Measurements from ENCODE around the gene DMD.

DNA sequence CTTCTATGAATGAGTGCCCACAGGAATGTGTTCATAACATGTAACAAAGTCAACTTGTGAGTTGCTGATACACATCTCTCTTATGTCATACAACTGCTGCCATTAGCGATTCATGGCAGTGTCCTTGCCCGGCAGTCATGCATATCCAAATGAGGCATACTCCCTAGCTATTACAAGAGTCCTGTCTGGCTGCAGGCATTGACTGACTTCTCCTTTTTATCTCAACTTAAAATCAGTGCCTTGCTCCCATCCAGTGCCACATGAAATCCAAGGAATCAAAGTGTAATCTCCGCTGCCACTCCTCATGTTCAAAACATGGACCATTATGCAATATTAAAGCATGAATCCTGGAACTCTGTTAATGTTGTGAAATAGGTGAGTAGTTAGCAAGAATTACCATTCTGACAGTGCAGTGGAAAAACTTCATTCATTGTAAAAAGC, 1790.6 kb downstream of the DMD start:
- TF ChIP-seq NPAS2 (CRISPR knock-in tag; IDR thresholded peaks at IDR 0.05; ENCODE audit: borderline replicate concordance) (no peak), TP53 (CRISPR knock-in tag; IDR thresholded peaks at IDR 0.05) (no peak), POLR2A (IDR thresholded peaks at IDR 0.05; ENCODE audit: low read length) (no peak), JUN (IDR thresholded peaks at IDR 0.05) (no peak), EP300 (IDR thresholded peaks at IDR 0.05) (no peak), SMC3 (IDR thresholded peaks at IDR 0.05) (no peak), EHF (CRISPR knock-in tag; IDR thresholded peaks at IDR 0.05) (no peak), ZNF302 (CRISPR knock-in tag; IDR thresholded peaks at IDR 0.05) (no peak), MAFK (IDR thresholded peaks at IDR 0.05; ENCODE audit: partially characterized antibody) (no peak)
- TF ChIP-seq, protein P1, sequence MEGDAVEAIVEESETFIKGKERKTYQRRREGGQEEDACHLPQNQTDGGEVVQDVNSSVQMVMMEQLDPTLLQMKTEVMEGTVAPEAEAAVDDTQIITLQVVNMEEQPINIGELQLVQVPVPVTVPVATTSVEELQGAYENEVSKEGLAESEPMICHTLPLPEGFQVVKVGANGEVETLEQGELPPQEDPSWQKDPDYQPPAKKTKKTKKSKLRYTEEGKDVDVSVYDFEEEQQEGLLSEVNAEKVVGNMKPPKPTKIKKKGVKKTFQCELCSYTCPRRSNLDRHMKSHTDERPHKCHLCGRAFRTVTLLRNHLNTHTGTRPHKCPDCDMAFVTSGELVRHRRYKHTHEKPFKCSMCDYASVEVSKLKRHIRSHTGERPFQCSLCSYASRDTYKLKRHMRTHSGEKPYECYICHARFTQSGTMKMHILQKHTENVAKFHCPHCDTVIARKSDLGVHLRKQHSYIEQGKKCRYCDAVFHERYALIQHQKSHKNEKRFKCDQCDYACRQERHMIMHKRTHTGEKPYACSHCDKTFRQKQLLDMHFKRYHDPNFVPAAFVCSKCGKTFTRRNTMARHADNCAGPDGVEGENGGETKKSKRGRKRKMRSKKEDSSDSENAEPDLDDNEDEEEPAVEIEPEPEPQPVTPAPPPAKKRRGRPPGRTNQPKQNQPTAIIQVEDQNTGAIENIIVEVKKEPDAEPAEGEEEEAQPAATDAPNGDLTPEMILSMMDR (IDR thresholded peaks at IDR 0.05) = no peak
- TF ChIP-seq, protein P2, sequence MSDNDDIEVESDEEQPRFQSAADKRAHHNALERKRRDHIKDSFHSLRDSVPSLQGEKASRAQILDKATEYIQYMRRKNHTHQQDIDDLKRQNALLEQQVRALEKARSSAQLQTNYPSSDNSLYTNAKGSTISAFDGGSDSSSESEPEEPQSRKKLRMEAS (IDR thresholded peaks at IDR 0.05) = no peak

All from A549 (cell line).